Immature natural killer cell (primary cell): ENCODE measurements around the gene TMEM95. TPM values are rescaled to one million over a fixed set of nuclear protein-coding genes. Genes with fewer than 3 reads are reported as not detected.

Experiments used
- DNase-seq, 3 donors: peaks; one replicate each; pipeline ENCODE4 v3.0.0; 2022; ENCODE audit warnings: mixed read lengths in 1 of 3
- H3K27ac Mint-ChIP-seq, 6 donors: one replicate each; pipeline ENCODE4 v1.8.0; 2020; ENCODE audit warnings: mixed read lengths in 6 of 6, mild to moderate bottlenecking in 5 of 6, inconsistent platforms in 4 of 6, moderate library complexity in 3 of 6
- H3K27me3 Mint-ChIP-seq, 3 donors: one replicate each; pipeline ENCODE4 v1.8.0; 2020 to 2021; ENCODE audit warnings: low read depth in 3 of 3, mild to moderate bottlenecking in 3 of 3, mixed read lengths in 3 of 3, moderate library complexity in 3 of 3, inconsistent platforms in 1 of 3
- H3K36me3 Mint-ChIP-seq, 3 donors: one replicate each; pipeline ENCODE4 v1.8.0; 2020; ENCODE audit warnings: mixed read lengths in 3 of 3, inconsistent platforms in 2 of 3, mild to moderate bottlenecking in 2 of 3
- H3K4me1 Mint-ChIP-seq, 2 donors: one replicate each; pipeline ENCODE4 v1.8.0; 2020; ENCODE audit warnings: inconsistent platforms in 2 of 2, mild to moderate bottlenecking in 2 of 2, mixed read lengths in 2 of 2, moderate library complexity in 1 of 2
- H3K4me3 Mint-ChIP-seq, 5 donors: one replicate each; pipeline ENCODE4 v1.8.0; 2020; ENCODE audit warnings: mild to moderate bottlenecking in 5 of 5, mixed read lengths in 5 of 5, inconsistent platforms in 3 of 5, moderate library complexity in 3 of 5
- H3K9me3 Mint-ChIP-seq, 6 donors: one replicate each; pipeline ENCODE4 v1.8.0; 2020; ENCODE audit warnings: mild to moderate bottlenecking in 6 of 6, mixed read lengths in 6 of 6, inconsistent platforms in 4 of 6, moderate library complexity in 3 of 6
- polyA plus RNA-seq, 3 donors: library from polyadenylated mRNA; unstranded; fragments of 300-500 nt; fragmentation: Illumina TruSeq; gene quantifications; one replicate each; pipeline ENCODE4 v1.2.3, GENCODE V29; 2021

TMEM95 gene
- polyA plus RNA-seq, 3 donors from 2014 or later = not detected

DNA sequence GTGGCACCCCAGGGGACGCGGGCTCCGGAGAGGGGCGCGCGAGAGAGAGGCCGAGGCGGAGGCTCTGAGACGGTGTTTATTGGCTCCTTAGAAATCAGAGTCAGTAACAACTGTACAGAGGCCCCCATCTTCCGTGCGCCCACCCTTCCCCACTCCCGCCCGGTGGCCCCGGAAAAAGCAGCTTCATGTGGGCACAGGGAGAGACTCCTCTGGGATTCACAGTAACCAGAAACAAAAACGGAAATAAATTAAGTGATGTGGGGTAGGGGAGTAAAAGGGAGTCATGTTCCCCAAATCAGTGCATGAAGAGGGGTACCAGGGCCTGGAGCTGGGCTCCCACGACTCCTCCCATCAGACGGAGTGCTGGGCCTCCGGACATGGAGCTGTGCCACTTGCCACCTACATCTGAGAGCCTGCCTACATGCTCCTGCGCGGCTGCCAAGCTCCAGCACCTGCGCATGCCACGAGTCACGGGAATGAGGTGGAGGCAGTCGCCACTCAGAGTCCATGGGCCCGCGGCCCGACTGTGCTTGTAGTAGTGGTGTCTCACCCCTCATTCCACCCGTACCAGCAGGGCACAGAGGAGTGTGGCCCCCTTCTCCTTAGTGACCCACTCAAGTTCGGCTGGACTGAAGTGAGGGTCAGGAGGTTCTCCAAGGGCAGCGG lies 39.3 kb upstream of the TMEM95 start:
- Mint-ChIP-seq H3K4me1 (peaks cover 42 to 52% of the 10 kb centered on the region in 2 donors), H3K27me3 (peaks cover 15 to 17% (median 17%) of the 10 kb centered on the region in 3 donors), H3K36me3 (peaks cover 8 to 27% (median 11%) of the 10 kb centered on the region in 3 donors), H3K27ac (peak overlapping the region; percentile 89 to 96 (median 94)), H3K9me3 (no peaks in the 10 kb centered on the region), H3K4me3 (peak overlapping the region; percentile 87 to 92 (median 89))
- no peak for DNase-seq

DNA sequence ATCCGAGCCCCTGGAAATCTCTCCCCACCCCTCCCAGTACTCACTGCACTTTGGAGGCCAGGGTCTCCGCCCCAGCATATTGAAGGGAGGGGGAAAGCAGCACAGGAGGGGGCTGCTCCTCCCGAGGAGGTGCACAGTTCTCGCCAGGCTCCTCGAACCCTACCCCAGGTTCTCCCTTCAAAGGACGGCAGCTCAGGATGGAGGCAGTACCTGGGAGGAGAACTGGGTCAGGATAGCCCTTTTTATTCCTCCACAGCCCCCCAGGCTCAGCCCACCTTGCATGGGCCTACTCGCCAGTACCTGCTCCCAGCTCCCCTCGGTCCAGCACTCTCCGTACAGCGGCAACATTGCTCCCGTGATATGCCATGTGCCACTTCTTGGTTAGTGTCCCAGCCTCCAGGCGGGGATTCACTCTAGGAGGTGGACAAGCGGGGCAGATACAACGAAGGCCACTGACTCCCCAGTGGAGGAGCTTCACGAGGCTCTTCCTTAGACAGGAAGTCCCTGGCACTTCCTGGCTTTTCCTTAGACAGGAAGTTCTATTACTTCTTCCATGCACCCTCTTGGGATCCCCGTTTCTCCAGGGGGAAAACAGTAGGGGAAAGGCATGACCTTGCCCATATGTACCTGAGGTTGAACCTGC lies 37.7 kb upstream of the TMEM95 start:
- no peak for DNase-seq
- Mint-ChIP-seq H3K4me1 (peaks cover 37 to 39% of the 10 kb centered on the region in 2 donors), H3K27me3 (peaks cover 14 to 17% (median 16%) of the 10 kb centered on the region in 3 donors), H3K36me3 (peaks cover 0 to 24% (median 7%) of the 10 kb centered on the region in 3 donors), H3K9me3 (no peaks in the 10 kb centered on the region), H3K27ac (peak overlapping the region; percentile 25 to 84 (median 55)), H3K4me3 (peak overlapping the region; percentile 6 to 68 (median 42))

DNA sequence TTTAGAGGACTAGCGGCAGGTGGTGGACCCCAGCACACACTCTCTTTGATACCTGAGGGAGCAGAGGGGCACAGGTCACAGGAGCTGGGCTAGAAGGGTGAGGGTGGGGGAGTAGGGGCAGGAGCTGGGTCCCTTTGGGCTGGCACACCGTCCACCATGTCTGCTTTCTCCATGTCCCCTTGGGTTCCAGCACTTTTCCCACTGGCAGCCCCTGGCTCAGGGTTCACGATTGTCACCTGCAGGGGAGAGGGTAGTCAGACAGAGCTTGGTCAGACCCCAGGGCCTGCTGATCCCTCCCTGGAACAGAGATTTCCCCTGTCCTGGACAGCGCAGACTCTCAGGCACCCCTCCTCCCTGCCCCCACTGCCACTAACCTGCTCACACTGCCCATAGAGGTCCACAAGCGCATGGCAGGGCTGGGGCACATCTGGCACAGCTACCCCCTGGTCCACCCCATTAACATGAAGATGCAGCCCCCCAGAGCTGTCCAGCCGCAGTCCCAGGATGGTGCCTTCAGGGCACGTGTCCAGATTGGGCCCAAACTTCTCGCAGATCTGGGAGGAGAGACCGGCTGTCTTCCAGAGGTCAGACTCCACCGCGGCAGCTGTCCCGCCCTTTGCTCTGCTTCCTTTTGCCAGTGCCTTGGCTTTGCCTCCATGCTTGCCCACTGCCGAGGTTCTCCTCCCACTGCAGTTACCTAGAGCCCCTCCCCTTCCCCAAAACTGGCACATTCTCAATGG lies 36.7 kb upstream of the TMEM95 start:
- H3K9me3 Mint-ChIP-seq = no peaks in the 10 kb centered on the region
- no peak for DNase-seq
- H3K27me3 Mint-ChIP-seq = peaks cover 9 to 11% (median 10%) of the 10 kb centered on the region in 3 donors
- H3K27ac Mint-ChIP-seq = peak overlapping the region in 3 of 6 donors; percentile 13 to 57 (median 40)
- H3K4me1 Mint-ChIP-seq = peaks cover 27 to 29% of the 10 kb centered on the region in 2 donors
- H3K36me3 Mint-ChIP-seq = peaks cover 0 to 15% (median 7%) of the 10 kb centered on the region in 3 donors
- peak overlapping the region in 1 of 5 donors; percentile 7 for H3K4me3 Mint-ChIP-seq

DNA sequence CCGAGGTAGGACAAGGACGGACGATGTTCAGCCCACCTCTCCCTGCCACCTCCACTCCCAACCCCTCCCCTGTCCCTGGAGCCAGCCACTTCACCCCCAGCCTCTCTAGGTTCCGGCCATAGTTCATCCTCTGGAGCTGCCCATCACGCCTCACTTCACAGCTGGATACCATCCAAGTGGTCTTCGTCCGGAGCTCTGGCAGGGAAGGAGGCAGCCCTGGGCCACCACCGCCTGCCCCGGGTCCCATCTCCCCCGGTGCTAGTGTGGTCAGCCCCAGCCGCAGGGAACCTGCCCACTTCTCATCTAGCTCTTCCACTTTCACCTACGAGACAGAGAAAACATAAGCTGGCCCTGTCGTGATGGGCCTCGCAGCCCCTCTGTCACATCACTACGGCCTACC lies 33.5 kb upstream of the TMEM95 start:
- no peak for DNase-seq
- H3K36me3 Mint-ChIP-seq = peaks cover 0 to 14% (median 3%) of the 10 kb centered on the region in 3 donors
- H3K27me3 Mint-ChIP-seq = peaks cover 0 to 2% (median under 1%) of the 10 kb centered on the region in 3 donors
- peaks cover 1 to 6% of the 10 kb centered on the region in 2 donors for H3K4me1 Mint-ChIP-seq
- H3K27ac Mint-ChIP-seq = peak overlapping the region in 1 of 6 donors; percentile 22
- H3K4me3 Mint-ChIP-seq = no peak overlapping the region
- H3K9me3 Mint-ChIP-seq = no peaks in the 10 kb centered on the region

DNA sequence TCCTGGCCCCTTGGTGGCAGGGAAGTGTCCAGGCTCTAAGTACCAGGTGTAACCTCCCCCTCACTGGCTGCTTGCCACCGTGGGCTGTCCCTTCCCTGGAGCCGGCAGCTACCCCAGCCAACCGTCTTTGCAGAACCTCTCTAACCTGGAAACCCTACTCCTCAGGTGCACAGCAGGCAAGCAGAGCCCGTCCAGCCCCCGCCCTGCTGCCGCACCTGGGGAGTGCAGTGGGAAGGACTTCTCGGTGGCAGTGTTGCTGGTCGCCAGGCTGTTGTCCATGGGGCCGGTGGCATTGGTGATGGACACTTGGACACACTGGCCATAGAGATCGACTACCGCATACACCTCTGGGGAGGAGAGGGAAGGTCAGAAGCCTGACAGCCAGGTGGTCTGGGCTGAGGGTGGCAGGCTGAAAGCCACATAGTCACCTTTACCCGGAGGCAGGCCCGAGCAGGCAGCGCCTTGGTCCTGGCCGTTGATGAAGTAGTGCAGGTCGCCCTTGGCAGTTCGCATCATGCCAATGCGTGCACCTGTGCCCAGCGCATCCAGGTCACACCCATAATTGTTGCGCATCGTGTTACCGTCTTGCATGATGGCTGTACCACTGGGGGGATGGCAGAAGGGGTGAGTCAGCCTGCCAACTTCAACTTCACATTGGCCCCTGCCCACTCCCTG lies 32.3 kb upstream of the TMEM95 start:
- Mint-ChIP-seq H3K4me3 (no peak overlapping the region), H3K9me3 (no peaks in the 10 kb centered on the region), H3K27me3 (peaks cover 0 to 2% (median 0%) of the 10 kb centered on the region in 3 donors), H3K4me1 (peaks cover 0 to 6% of the 10 kb centered on the region in 2 donors), H3K27ac (no peak overlapping the region), H3K36me3 (peaks cover 0 to 11% (median 3%) of the 10 kb centered on the region in 3 donors)
- DNase-seq = no peak

DNA sequence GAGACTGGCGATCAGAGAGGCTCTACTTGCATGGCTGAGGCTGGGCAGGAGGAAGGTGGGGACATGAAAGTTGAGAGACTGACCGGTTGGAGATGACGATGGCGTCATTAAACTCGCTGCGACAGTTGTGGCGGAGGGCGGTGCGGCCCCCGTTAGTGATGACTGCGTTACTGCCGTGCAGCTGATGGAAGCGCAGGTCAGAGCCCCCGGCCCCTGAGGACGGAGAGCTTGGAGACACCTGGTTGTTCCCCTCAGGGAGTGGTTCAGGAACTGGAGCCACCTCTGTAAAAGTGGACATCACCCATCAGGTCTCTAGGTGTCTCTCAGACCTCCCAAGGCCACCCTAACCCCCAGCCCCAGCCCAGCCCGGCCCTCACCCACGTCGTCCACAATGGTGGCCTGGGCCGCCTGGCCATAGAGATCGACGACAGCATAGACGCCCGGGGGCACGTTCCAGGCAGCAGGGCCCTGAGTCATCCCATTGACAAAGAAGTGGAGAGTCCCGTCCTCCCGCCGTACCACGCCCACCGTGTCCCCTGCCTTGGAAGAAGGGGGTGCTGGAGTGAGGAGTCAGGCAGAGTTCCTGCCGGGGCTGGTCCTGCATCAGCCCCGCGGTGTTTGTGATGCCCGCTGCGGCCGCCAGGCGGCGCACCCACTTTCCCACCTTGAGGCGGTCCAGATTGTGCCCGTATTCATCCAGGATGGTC lies 31.1 kb upstream of the TMEM95 start:
- no peak overlapping the region for H3K4me3 Mint-ChIP-seq
- H3K36me3 Mint-ChIP-seq = peaks cover 0 to 8% (median 3%) of the 10 kb centered on the region in 3 donors
- H3K9me3 Mint-ChIP-seq = no peaks in the 10 kb centered on the region
- peak; percentile 51 to 61 (median 56) for DNase-seq
- peaks cover 12 to 17% of the 10 kb centered on the region in 2 donors for H3K4me1 Mint-ChIP-seq
- no peak overlapping the region for H3K27ac Mint-ChIP-seq
- H3K27me3 Mint-ChIP-seq = peaks cover 0 to 7% (median 3%) of the 10 kb centered on the region in 3 donors

DNA sequence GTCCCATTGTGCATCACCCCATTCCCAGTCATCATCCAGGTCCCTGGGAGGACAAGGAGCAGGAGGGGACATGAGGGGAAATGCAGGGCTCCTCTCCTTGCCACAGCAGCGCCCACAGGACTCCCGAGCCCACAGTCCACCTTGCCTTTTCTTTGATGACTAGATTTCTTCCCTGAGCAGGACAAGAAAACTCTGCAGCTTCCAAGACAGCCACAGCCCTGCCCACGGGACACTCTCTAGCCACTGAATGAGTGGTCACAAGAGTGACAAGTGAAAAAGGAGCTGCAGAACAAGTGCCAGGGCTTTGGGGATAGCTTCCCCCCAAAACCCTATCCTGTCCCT lies 30.5 kb upstream of the TMEM95 start:
- Mint-ChIP-seq H3K4me1 (peaks cover 14 to 20% of the 10 kb centered on the region in 2 donors), H3K4me3 (no peak overlapping the region)

DNA sequence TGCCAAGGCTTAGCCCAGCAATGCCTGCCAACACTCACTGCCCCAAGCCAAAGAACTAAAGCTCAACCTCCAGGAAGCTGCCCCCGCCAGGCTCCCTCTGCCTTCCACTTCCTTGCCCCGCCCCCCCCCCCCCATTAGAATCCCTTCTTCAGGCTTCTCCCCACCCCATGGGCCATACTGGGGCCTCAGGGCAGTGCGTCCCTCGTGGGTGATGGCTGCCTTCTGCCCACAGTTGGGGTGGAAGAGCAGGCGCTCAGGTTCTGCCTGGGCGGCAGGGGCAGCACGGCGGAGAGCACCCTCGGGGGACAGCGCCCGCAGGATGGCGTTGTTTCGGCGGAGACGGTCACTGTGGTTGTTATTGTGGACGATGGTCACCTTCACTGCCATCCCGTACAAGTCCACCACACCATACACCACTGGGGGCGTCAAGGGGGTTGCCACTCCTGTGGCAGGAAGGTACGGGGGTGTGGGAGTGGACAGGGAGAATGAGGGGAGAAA lies 29.9 kb upstream of the TMEM95 start:
- H3K9me3 Mint-ChIP-seq = no peaks in the 10 kb centered on the region
- H3K36me3 Mint-ChIP-seq = peaks cover 0 to 8% (median 3%) of the 10 kb centered on the region in 3 donors
- no peak overlapping the region for H3K27ac Mint-ChIP-seq
- peaks cover 9 to 14% (median 13%) of the 10 kb centered on the region in 3 donors for H3K27me3 Mint-ChIP-seq
- H3K4me1 Mint-ChIP-seq = peaks cover 21 to 26% of the 10 kb centered on the region in 2 donors
- H3K4me3 Mint-ChIP-seq = no peak overlapping the region
- DNase-seq = no peak

More for the DNA sequence above, 30.5 kb upstream of the TMEM95 start:
- no peaks in the 10 kb centered on the region for H3K9me3 Mint-ChIP-seq
- no peak overlapping the region for H3K27ac Mint-ChIP-seq
- peaks cover 0 to 8% (median 3%) of the 10 kb centered on the region in 3 donors for H3K36me3 Mint-ChIP-seq
- no peak for DNase-seq
- H3K27me3 Mint-ChIP-seq = peaks cover 2 to 11% (median 6%) of the 10 kb centered on the region in 3 donors

DNA sequence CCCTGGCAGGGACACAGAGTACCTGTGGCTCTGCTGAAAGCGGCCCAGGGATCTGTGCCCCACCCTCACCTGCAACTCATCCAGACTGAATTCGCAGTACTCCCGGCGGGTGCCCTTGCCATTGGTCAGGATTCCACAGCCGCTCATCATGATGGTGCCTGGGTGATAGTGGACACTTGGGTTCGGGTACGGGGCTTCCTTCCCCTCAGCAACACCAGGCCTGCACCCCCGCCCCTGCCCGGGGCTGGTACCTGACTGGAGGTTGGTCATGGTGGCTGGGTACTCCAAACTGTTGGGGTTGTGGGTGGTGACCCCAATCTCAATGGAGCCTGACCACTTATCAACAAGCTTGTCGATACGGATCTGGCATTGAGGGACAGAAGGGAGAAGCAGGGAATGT lies 28.8 kb upstream of the TMEM95 start:
- no peak overlapping the region for H3K4me3 Mint-ChIP-seq
- H3K27me3 Mint-ChIP-seq = peaks cover 9 to 14% (median 13%) of the 10 kb centered on the region in 3 donors
- no peaks in the 10 kb centered on the region for H3K9me3 Mint-ChIP-seq
- DNase-seq = no peak
- H3K4me1 Mint-ChIP-seq = peaks cover 23 to 28% of the 10 kb centered on the region in 2 donors
- H3K27ac Mint-ChIP-seq = peak overlapping the region in 1 of 6 donors; percentile 40
- peaks cover 0 to 4% (median under 1%) of the 10 kb centered on the region in 3 donors for H3K36me3 Mint-ChIP-seq

DNA sequence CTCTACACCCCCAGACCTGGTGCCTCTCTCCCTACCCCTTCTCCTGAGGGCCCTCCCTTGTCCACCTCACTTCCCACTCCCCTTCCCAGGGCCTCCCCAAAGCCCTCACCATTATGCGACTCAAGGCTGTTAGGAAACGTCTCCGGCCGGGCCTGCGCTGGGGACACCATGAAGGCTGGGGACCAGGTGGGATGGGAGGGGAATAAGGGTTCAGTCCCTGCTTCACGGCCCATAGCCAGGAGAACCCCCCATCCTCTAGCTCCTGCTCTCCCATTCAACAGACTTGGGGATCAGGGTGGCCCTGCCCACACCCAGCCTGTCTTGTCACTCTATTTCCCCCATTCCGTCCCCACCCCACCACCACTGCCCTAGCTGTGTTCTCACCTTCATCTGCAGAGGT lies 27.9 kb upstream of the TMEM95 start:
- H3K27me3 Mint-ChIP-seq = peaks cover 9 to 14% (median 13%) of the 10 kb centered on the region in 3 donors
- no peak for DNase-seq
- H3K4me1 Mint-ChIP-seq = peaks cover 23 to 28% of the 10 kb centered on the region in 2 donors
- no peaks in the 10 kb centered on the region for H3K36me3 Mint-ChIP-seq
- H3K9me3 Mint-ChIP-seq = no peaks in the 10 kb centered on the region
- H3K27ac Mint-ChIP-seq = no peak overlapping the region
- no peak overlapping the region for H3K4me3 Mint-ChIP-seq

DNA sequence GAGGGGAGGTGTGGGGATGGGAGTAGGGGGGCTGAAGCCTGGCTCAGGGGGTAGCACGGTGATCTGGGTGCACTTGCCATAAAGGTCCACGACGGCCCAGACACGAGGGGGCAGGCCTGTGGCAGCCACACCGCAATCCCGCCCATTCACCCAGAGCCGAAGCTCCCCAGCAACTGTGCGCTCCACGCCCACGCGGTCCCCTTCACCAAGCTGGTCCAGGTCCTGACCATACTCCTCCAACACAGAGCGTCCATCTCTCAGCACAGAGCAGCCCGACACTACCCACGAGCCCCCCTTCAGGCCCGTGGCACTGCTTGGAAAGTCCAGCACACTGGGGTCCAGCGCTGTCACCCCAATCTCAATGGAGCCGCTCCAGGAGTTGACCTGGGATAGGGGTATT lies 27.5 kb upstream of the TMEM95 start:
- Mint-ChIP-seq H3K4me3 (peak overlapping the region in 1 of 5 donors; percentile 29), H3K27me3 (peaks cover 9 to 14% (median 13%) of the 10 kb centered on the region in 3 donors), H3K27ac (peak overlapping the region in 3 of 6 donors; percentile 76 to 94 (median 84)), H3K9me3 (no peaks in the 10 kb centered on the region), H3K36me3 (no peaks in the 10 kb centered on the region), H3K4me1 (peaks cover 23 to 28% of the 10 kb centered on the region in 2 donors)
- DNase-seq = no peak

DNA sequence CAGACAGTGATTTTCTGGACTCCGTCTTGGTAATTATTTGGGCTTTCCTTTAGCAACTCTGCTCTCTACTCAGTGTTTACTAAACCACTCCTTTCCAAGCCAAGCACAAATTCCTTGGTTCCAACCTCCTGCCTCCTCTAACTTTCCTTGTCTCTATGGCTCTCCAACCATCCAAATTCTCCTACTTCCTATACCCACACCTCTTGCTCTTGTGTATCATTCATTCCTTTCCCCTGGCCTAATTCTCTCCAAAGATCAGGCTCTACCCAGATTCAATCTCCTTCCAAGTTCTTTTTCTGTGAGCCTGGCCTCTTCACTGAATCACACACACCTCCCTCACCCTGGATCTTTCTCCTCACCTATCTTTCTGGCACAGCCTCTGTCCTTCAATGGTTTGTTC lies 26.9 kb upstream of the TMEM95 start:
- Mint-ChIP-seq H3K36me3 (no peaks in the 10 kb centered on the region), H3K27ac (peak overlapping the region; percentile 76 to 94 (median 86)), H3K27me3 (peaks cover 9 to 14% (median 13%) of the 10 kb centered on the region in 3 donors), H3K4me1 (peaks cover 23 to 28% of the 10 kb centered on the region in 2 donors), H3K9me3 (no peaks in the 10 kb centered on the region), H3K4me3 (peak overlapping the region; percentile 33 to 99 (median 79))
- DNase-seq = no peak
